IPS DF 4.7 (cell line): ENCODE data around the gene ZFTA.
"Not testable (repeated sequence)": the region's sequence is repeated elsewhere in the genome, so short reads cannot be mapped to it uniquely, and the experiment has no call there.

Experiments used
- DNase-seq: peaks from one replicate; pipeline ENCODE4 v3.0.0-alpha.2; 2013; ENCODE audit warnings: low spot score; ENCODE audit errors: extremely low read depth

ZFTA gene

DNA sequence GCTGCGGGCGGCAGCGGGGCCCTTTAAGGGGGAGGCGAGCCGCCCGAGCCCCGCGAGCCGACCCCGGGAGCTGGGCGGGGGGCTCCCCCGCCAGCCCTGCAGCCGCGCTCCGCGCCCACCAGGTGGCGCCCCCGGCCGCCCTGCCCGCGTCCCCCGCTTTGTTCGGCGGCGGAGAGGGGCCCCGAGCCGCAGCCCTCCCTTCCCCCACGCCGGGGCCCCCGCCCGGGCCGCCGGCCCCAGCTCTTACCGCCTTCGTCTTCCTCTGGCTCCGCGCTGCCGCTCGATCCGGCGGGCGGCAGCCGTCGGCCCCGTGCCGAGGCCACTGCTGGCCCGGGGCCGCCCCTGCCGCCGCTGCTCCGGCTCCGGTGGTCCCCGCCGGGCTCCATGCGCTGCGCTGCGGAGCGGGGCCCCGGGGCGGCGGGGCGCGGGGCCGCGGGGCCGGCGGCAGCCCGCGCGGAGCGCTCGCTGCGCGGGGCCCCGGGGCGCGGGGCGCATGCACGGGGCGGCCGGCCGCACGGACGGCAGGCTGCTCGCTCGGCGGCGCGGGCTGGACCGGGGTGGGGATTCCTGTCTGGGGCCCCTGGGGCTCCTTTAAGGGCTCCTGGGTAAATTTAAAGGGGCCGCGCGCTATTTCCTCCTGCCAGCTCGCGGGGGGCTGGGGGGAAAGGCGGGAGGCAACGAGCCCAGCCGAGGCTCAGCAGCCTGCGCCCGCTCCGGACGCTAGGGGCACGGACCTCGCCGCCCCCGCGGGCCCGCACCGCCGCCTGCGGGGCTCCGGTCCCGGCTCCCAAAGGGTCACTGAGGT, at the start of gene ZFTA:
Gene ZFTA, minus strand, starts transcription at position 539 of the 805 bp plus-strand sequence. Its CDS starts 153 bp downstream, at position 386.
- no peak for DNase-seq

GRCh38 chr11:63817758-63818498, 49.4 kb upstream of the ZFTA start:
- DNase-seq: no peak

DNA sequence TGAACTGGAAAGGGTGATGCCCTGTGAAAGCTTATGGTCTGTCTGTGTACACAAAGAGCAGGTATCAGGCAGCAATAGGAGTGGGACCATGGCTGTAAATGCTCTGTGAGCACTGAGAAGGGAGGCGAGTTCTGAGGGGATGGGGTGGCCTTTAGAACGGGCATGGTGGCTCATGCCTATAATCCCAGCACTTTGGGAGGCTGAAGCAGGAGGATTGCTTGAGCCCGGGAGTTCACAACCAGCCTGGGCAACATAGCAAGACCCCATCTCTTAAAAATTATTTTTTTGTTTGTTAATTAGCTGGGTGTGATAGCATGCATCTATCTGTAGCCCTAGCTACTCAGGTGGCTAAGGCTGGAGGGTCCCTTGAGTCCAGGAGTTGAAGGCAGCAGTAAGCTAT, 48.2 kb upstream of the ZFTA start:
- no peak for DNase-seq

DNA sequence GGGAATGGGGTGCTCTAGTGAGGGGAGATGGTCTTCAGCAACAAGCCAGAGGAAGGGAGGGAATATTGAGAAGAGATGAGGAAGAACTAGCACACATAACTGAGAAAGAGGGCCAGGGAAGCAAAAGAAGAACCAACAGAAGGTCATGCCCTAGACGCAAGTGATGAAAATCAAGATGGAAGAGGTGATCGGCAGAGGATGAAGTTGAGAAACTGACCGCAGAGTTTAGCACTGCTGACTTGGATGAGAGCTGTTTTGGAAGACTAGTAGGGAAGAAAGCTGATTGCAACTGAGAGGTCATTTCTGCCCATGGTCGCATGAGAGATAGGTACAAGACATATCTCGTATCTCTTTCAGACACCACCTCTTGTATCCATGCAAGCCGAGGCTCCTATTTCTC, 47.6 kb upstream of the ZFTA start:
- no peak for DNase-seq

GRCh38 chr11:63814383-63814736, 45.8 kb upstream of the ZFTA start:
- no peak for DNase-seq

- DNase-seq: no peak
Measured at GRCh38 chr11:63813563-63814382, 45.2 kb upstream of the ZFTA start.

DNA sequence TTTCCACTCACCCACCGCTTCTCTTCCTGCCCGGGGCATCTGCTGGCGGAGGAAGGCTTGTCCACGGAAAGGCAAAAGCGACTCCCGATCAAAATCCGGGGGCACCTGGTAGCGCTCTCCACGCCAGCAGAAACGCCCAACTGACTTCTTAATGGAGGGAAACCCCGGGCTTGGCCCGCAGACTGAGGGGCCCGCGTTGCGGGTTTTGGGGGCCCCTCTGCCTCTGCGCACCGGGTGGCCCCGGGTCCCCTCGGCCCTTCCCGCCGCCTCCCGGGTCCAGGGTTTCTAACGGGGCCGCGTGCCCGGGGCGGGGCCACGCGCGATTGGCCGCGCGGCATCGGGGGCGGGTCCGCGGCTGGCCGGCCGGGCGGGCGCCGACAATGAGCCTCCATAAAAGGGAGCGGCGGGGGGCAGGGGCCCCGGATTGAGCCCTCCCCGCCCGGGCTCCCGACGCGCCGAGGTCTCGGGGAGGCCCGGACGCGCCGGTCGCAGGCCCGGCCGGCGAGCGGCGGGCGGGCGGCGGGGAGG, 44.5 kb upstream of the ZFTA start, which contains the start of gene SPINDOC:
Gene SPINDOC, plus strand, starts transcription at position 422 of the 528 bp plus-strand sequence. CDS start 231 bp downstream, outside the sequence.
- DNase-seq: no peak

DNA sequence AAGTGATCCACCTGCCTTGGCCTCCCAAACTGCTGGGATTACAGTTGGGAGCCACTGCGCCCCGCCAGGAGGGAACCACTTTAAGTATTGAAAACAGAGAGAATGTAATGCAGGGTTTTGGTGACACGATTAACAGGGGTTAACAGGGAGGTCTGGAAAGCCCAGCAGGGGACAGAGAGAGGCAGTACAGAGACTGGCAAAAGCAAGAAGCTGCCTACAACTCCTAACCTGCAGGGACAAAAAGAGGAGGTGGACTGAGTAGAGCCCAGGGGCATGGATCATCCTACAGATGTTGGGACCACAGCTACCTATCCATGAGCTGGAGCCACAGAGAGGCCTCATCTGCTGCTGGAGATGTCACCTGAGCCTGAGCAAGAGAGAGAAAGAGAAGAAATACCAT, 42.9 kb upstream of the ZFTA start:
- DNase-seq: no peak

- not testable (repeated sequence) for DNase-seq
Measured at GRCh38 chr11:63810383-63810782, 41.8 kb upstream of the ZFTA start.

DNA sequence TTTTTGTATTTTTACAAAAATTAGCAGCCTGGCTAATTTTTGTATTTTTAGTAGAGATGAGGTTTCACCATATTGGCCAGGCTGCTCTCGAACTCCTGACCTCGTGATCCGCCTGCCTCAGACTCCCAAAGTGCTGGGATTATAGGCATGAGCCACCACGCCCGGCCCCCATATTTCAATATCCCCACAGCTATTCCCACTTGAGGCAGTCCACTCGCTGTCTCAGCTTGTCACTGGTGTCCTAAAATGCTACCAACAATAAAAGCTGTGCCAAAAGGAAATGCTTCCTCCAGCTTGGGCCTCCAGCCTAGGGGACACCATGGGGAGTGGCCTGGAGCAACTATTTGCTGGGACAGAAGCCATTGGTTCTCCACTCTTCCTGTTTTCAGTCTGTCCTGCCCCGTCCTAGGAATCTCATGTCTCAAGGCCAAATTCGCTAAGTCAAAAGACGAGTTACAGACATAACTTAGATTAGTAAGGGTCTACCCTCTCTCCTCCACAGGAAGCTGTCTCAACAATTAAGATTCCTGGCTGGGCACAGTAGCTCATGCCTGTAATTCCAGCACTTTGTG, 37.4 kb upstream of the ZFTA start:
- no peak for DNase-seq

- no peak for DNase-seq
Measured at GRCh38 chr11:63804259-63804658, 35.7 kb upstream of the ZFTA start.

GRCh38 chr11:63802637-63803414, 34.3 kb upstream of the ZFTA start:
- DNase-seq: no peak

DNA sequence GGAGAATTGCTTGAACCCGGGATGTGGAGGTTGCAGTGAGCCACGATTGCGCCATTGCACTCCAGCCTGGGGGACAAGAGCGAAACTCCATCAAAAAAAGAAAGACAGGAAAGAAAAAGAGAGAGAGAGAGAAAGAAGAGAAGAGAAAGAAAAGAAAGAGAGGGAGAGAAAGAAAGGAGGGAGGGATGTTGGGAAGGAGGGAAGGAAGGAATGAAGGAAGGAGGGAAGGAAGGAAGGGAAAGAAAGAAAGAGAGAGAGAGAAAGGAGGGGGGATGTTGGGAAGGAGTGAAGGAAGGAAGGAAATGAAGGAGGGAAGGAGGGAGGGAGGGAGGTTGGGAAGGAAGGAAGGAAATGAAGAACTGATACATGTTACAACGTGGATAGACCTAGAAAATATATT, 32.3 kb upstream of the ZFTA start:
- no peak for DNase-seq

- DNase-seq: no peak
Measured at GRCh38 chr11:63795066-63795465, 26.5 kb upstream of the ZFTA start.

DNA sequence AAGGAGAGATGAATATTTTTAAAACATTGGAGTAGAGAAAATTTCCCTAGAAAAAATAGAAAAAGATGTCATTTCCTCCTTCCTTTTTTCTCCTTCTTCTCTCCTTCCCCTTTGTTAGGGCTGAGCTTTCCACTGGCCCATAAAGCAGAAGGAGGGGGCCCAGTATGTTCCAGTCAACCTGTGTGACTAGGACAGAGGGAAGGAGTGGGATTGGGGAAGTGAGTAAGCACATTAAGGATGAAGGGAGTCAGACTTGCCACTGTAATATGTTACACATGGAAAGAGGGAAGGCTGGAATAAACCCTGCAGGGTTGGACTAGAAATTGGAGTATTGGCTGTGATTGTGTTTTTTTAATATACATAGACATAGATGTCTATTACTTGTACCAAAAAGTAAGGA, 24.6 kb upstream of the ZFTA start:
- DNase-seq: no peak

DNA sequence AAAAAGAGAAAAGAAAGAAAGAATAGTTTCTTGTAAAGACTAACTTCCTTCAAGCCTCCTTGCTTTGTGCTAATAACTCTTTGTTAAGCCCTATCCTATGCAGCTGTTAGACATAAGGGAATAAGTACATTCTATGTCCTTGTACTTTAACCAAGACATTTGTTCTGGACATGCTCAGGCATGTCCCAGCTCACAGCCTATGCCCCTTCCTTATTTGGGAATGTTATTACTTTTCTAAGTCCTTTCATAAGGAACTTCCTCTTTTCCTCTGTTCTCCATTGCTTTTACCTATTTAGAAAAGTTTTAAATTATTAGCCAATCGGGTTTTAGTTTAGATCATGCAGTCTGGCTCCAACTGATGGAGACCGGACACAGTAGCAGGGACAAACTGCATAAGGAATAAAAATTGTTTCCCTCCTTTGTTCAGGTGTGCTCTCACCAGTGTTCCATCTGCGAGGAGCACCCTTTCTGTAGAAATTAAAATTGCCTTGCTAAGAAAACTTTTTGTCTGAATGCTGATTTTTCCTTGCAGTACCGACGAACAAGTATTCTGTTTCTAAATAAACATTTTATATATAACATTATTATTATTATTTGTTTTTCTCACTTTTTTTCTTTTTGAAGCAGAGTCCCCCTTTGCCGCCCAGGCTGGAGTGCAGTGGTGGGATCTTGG, 23.1 kb upstream of the ZFTA start:
- DNase-seq: no peak

- no peak for DNase-seq
Measured at GRCh38 chr11:63785823-63786222, 17.2 kb upstream of the ZFTA start.

GRCh38 chr11:63783925-63784592, 15.5 kb upstream of the ZFTA start:
- no peak for DNase-seq

DNA sequence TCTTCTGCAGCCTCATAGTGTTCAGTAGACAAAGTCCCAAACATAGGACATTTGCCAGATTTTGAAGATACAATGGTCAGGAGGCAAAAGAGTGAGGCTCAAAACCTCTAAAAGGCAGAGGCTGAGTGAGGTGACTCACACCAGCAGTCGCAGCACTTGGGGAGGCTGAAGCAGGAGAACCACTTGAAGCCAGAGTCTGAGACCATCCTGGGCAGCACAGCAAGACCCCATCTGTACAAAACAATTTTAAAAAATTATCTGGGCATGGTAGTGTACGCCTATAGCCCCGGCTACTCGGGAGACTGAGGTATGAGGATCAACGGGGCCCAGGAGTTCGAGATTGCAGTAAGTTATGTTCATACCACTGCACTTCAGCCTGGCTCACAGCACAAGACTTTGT, 14.2 kb upstream of the ZFTA start:
- DNase-seq: no peak
